A549 (cell line): ENCODE data around the gene UMODL1.

ENCODE experiments used
- CBX8 ChIP-seq: fragments of 200-600 bp; sonication (generic); IDR thresholded peaks from 2 replicates; pipeline ENCODE4 v1.6.1; 2016
- CHD2 ChIP-seq: fragments of 150-350 bp; IDR thresholded peaks from 2 replicates; pipeline ENCODE4 v1.6.1; 2014; ENCODE audit warnings: low read length; ENCODE audit not compliant: partially characterized antibody
- ESRRA ChIP-seq: fragments of 150-350 bp; IDR thresholded peaks from 2 replicates; pipeline ENCODE4 v1.6.1; 2014; ENCODE audit warnings: mild to moderate bottlenecking, low read length, borderline replicate concordance
- POLR2A ChIP-seq: IDR thresholded peaks from 2 replicates; pipeline ENCODE4 v1.6.1; 2012; ENCODE audit warnings: mild to moderate bottlenecking, low read length
- TF ChIP-seq, protein P1 (sequence below): fragments of >200 bp; sonication (Bioruptor Twin); formaldehyde crosslinking; IDR thresholded peaks from 3 replicates; pipeline ENCODE4 v1.5.1; 2016

DNA sequence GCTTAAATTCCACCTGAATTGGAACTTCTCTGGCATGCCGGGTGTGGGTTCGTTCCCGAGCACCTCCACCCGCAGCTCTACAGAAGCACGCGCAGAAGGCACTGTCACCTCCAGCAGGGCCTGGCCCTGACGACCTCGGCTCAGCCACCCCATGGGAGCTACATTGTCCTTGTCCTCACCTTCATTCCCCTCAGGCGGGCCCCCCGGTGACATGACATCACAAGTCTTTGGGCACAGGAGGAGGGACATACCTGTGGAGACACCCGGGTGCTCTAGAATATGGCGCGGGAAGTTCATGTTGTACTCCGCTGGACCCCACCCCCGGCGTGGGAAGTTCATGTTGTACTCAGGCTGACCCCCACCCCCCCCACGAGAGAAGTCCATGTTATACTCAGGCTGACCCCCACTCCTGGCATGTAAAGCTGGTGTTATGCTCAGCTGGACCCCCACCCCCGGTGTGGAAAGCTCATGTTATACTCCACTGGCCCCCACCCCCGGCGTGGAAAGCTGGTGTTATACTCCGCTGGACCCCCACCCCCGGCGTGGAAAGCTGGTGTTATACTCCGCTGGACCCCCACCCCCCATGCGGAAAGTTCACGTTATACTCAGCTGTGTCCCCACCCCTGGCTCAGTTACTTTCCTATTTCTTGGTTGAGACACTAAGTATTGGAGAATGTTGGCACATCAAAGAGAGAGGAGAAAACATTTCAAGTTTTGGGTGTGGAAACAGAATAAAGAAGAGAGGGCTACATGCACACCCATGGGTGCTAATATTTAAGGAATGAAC lies 37.6 kb downstream of the UMODL1 start:
- TF ChIP-seq POLR2A (no peak), CBX8 (no peak), CHD2 (no peak), ESRRA (no peak)
- TF ChIP-seq, protein P1, sequence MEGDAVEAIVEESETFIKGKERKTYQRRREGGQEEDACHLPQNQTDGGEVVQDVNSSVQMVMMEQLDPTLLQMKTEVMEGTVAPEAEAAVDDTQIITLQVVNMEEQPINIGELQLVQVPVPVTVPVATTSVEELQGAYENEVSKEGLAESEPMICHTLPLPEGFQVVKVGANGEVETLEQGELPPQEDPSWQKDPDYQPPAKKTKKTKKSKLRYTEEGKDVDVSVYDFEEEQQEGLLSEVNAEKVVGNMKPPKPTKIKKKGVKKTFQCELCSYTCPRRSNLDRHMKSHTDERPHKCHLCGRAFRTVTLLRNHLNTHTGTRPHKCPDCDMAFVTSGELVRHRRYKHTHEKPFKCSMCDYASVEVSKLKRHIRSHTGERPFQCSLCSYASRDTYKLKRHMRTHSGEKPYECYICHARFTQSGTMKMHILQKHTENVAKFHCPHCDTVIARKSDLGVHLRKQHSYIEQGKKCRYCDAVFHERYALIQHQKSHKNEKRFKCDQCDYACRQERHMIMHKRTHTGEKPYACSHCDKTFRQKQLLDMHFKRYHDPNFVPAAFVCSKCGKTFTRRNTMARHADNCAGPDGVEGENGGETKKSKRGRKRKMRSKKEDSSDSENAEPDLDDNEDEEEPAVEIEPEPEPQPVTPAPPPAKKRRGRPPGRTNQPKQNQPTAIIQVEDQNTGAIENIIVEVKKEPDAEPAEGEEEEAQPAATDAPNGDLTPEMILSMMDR: no peak
